ENCODE results near the gene DUOX1. TPM values are rescaled to one million over a fixed set of nuclear protein-coding genes. Genes with fewer than 3 reads are reported as not detected.

Gene DUOX1
- total RNA-seq, 1 experiment from 2014 or later = 15.1 TPM

DNA sequence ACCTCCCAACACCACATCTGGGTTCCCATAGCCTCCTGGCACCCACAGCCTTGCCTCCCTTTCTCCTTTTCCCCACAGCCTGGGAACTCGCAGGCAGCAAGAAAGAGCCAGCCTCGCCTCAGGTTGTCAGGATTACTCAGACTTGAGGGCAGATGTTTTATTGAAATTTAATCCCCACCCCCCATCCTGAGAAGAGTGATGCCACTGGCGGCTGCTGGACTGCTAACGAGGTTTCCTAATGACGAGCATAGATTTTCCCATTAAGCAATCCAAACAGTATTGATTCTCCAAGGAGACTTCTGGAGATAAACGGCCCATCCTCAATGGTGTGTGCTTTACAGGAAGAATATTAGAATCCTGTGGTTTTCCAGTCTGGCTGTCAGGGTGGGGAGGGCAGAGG, 44.3 kb downstream of the DUOX1 start:
- Mint-ChIP-seq H3K4me1 (ENCODE audit: insufficient read depth, unreplicated experiment) (no peaks in the 10 kb centered on the region), H3K27ac (ENCODE audit: low read depth, unreplicated experiment) (no peak overlapping the region), H3K9me3 (ENCODE audit: unreplicated experiment) (no peaks in the 10 kb centered on the region), H3K4me3 (ENCODE audit: unreplicated experiment) (no peak overlapping the region), H3K36me3 (ENCODE audit: insufficient read depth, unreplicated experiment) (no peaks in the 10 kb centered on the region), H3K27me3 (ENCODE audit: insufficient read depth, unreplicated experiment) (no peaks in the 10 kb centered on the region)
- ChIA-PET POLR2A (no interaction called here), CTCF (no interaction called here)
- BruUV-seq (replicated peaks) = no TSS peak
- no peak for DNase-seq (ENCODE audit: unreplicated experiment)
- intact Hi-C loops (cut with micrococcal nuclease) = no loop called here
- no peak for TF ChIP-seq CTCF (IDR thresholded peaks at IDR 0.05; ENCODE audit: unreplicated experiment)

DNA sequence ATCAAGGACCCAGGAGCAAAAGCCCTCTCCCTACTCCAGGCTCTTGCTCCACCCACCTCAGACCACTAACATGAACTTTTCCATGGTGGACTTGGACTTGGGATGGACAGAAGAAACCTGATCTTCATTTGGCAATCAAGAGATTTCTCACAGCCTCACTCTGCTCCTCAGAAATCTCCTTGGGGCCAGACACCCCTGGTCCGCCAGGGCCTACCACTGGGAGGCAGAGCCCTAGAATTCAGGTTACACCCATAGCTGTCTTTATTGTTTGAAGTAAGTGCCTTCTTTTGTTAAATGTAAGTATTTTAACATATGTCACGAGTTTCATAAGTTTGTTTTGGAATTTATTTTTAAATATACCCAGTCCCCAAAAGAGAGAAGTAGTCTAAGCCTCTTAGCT, 44.8 kb downstream of the DUOX1 start:
- POLR2A ChIA-PET = no interaction called here

DNA sequence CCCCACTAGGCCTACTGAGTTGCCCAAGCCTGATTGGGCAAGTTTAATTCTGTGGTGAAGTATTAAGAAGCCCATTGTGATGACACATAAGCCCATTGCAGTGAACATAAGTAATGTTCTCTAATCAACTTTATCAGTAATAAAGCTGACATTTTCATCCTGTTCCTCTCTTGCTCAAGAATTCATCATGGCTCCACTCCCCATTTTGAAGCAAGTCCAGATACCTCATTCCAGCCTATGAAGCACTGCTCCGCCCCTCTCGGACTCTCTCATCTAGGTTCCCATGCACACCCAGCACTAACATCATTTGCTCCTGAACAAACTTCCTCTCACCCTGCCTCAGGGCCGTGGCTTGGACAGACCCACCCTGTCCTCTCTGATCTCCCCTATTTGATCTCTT, 47.5 kb downstream of the DUOX1 start:
- intact Hi-C loops (cut with micrococcal nuclease) = no loop called here
- H3K36me3 Mint-ChIP-seq (ENCODE audit: insufficient read depth, unreplicated experiment) = no peaks in the 10 kb centered on the region
- no peaks in the 10 kb centered on the region for H3K27me3 Mint-ChIP-seq (ENCODE audit: insufficient read depth, unreplicated experiment)
- H3K27ac Mint-ChIP-seq (ENCODE audit: low read depth, unreplicated experiment) = no peak overlapping the region
- no peaks in the 10 kb centered on the region for H3K9me3 Mint-ChIP-seq (ENCODE audit: unreplicated experiment)
- TF ChIP-seq CTCF (IDR thresholded peaks at IDR 0.05; ENCODE audit: unreplicated experiment) = no peak
- DNase-seq (ENCODE audit: unreplicated experiment) = no peak
- BruUV-seq (replicated peaks) = no TSS peak
- ChIA-PET POLR2A (interaction anchor here (1.4 kb wide), 1 partner anchor 14 kb away, joined by 6 read pairs; no protein-coding TSS in a partner anchor), CTCF (interaction anchor here (0.5 to 7.3 kb wide), 7 partner anchors 8 to 200 kb away, joined by 3 to 44 read pairs (median 3); no protein-coding TSS in a partner anchor)
- no peak overlapping the region for H3K4me3 Mint-ChIP-seq (ENCODE audit: unreplicated experiment)
- H3K4me1 Mint-ChIP-seq (ENCODE audit: insufficient read depth, unreplicated experiment) = peaks cover 8% of the 10 kb centered on the region

More for the DNA sequence above, 44.8 kb downstream of the DUOX1 start:
- no TSS peak for BruUV-seq (replicated peaks)
- Mint-ChIP-seq H3K9me3 (ENCODE audit: unreplicated experiment) (no peaks in the 10 kb centered on the region), H3K4me1 (ENCODE audit: insufficient read depth, unreplicated experiment) (no peaks in the 10 kb centered on the region), H3K4me3 (ENCODE audit: unreplicated experiment) (no peak overlapping the region), H3K27ac (ENCODE audit: low read depth, unreplicated experiment) (no peak overlapping the region), H3K27me3 (ENCODE audit: insufficient read depth, unreplicated experiment) (no peaks in the 10 kb centered on the region), H3K36me3 (ENCODE audit: insufficient read depth, unreplicated experiment) (no peaks in the 10 kb centered on the region)
- no peak for DNase-seq (ENCODE audit: unreplicated experiment)
- CTCF ChIA-PET = interaction anchor here (2.1 kb wide), 1 partner anchor 30 kb away, joined by 6 read pairs; no protein-coding TSS in a partner anchor
- intact Hi-C loops (cut with micrococcal nuclease) = no loop called here
- TF ChIP-seq CTCF (IDR thresholded peaks at IDR 0.05; ENCODE audit: unreplicated experiment) = no peak

DNA sequence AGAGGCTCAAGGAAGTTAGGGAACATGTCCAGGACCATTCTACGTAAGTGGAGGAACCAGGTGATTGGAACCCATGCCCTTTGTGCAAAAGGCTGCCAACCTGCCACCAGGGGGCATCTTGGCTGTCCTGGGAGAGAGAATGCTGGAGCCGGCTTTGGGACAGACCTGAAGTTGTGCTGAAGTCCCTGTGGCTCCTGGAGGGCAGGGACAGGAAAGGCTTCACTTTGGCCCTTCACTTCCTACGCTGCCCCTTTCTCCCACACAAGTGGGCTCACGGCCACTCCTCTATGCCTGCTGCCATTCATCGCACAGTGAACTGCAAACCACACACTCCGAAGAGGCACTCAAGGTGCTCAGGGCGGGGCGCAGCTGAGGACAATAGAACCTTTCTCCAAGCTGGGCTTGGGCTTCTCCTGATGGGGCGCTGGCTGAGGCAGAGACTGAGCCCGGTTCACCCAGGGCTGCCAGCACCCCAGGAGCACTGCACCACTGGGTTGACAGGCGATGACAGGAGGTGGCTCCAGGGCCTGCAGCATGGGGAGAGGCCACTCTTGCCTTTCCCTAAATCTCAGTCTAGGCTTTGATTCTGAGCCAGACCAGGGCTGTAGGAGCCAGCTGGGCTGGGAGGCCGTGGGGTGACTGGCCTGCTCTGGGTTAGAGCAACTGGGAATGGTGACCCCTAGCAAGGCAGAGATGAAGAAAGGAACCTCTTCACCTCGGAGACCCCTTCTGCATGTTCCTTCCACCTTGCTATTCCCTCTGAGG, 49.6 kb downstream of the DUOX1 start:
- intact Hi-C loops (cut with micrococcal nuclease) = no loop called here
- no peak overlapping the region for H3K27ac Mint-ChIP-seq (ENCODE audit: low read depth, unreplicated experiment)
- ChIA-PET POLR2A (interaction anchor here (1.1 to 2.3 kb wide), 5 partner anchors 11 to 21 kb away, joined by 3 to 9 read pairs (median 6); no protein-coding TSS in a partner anchor), CTCF (interaction anchor here (0.7 to 7.3 kb wide), 7 partner anchors 11 to 311 kb away, joined by 3 to 44 read pairs (median 4); no protein-coding TSS in a partner anchor)
- H3K36me3 Mint-ChIP-seq (ENCODE audit: insufficient read depth, unreplicated experiment) = no peaks in the 10 kb centered on the region
- peak; percentile 52 for TF ChIP-seq CTCF (IDR thresholded peaks at IDR 0.05; ENCODE audit: unreplicated experiment)
- no TSS peak for BruUV-seq (replicated peaks)
- DNase-seq (ENCODE audit: unreplicated experiment) = peak; percentile 64
- no peaks in the 10 kb centered on the region for H3K9me3 Mint-ChIP-seq (ENCODE audit: unreplicated experiment)
- H3K4me1 Mint-ChIP-seq (ENCODE audit: insufficient read depth, unreplicated experiment) = peaks cover 13% of the 10 kb centered on the region
- no peaks in the 10 kb centered on the region for H3K27me3 Mint-ChIP-seq (ENCODE audit: insufficient read depth, unreplicated experiment)
- no peak overlapping the region for H3K4me3 Mint-ChIP-seq (ENCODE audit: unreplicated experiment)
